Measurements from ENCODE around the gene LAMA3. TPM values are rescaled to one million over a fixed set of nuclear protein-coding genes. Genes with fewer than 3 reads are reported as not detected.
A peak's percentile ranks its signal among the peaks of the same experiment; 100 is the strongest.

Gene LAMA3
- total RNA-seq, 4 donors from 2014 or later = 155 to 456 (median 173) TPM

DNA sequence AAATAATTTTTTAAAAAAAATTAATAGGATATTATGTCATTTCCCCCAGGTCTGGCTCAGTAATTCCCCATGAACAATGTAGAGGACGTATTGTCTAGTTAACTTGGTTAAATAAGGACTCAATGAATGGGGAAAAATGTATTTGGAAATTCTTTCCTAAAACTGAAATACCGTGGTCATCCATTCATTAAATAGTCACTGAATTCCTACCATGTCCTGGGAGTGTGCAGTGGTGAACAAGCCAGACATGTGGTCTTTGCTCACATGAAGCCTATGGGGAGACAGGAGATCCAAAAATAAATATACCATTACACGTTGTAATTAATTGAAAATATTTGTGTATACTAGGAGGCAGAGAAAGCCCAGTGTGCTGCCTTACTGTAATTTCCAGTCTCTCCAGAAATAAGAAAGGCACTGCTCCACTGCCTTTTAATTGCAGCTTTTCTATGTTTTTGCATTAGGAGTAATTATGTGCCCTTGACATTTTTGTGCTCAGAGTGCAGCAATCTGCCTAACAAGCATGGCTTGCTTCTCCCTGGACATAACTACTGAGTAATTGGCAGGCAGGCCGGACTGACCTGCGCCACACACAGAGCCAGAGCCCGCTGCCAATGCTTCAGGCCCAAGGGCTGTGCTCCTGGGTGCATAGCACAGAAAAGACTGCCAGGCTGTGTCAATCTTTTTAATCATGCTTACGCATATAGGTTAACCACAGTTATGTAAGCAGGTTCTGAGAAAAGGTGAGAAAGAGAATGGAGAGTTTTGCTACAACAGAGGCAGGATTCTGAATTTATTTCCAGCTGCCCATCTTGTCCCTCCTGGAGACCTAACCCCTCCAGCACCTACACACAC is 303.1 kb downstream of the LAMA3 start:
- WGBS, 2 donors = 48 to 64% methylated on average over 7 of the region's 7 CpGs
- no peak overlapping the region for H3K4me3 ChIP-seq (ENCODE audit: low read depth, poor library complexity, severe bottlenecking)
- no peak for DNase-seq (ENCODE audit: low spot score in 2 of 2)
- intact Hi-C loops (cut with DNase I; ENCODE audit: low total_unique reads) = no loop called here
- TF ChIP-seq, protein P1, sequence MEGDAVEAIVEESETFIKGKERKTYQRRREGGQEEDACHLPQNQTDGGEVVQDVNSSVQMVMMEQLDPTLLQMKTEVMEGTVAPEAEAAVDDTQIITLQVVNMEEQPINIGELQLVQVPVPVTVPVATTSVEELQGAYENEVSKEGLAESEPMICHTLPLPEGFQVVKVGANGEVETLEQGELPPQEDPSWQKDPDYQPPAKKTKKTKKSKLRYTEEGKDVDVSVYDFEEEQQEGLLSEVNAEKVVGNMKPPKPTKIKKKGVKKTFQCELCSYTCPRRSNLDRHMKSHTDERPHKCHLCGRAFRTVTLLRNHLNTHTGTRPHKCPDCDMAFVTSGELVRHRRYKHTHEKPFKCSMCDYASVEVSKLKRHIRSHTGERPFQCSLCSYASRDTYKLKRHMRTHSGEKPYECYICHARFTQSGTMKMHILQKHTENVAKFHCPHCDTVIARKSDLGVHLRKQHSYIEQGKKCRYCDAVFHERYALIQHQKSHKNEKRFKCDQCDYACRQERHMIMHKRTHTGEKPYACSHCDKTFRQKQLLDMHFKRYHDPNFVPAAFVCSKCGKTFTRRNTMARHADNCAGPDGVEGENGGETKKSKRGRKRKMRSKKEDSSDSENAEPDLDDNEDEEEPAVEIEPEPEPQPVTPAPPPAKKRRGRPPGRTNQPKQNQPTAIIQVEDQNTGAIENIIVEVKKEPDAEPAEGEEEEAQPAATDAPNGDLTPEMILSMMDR (IDR thresholded peaks at IDR 0.05) = no peak
- TF ChIP-seq POLR2A (IDR thresholded peaks at IDR 0.05) = no peak

DNA sequence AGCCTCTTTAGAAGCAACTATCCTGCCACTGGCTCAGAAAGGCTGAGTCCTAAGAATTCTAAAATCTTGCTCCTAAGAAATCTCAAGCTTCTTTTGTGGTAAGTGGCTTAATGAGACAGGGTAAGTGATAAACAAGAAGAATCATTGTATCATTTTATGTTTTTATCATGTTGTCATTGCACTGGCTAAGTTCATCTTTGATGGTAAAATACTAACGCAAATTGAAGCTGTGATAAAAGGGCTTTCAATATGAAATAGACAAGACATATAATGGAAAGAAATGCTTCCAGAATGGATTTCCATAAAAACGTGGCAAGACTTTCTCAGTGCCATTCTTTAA is 303.7 kb downstream of the LAMA3 start:
- no peak overlapping the region for H3K4me3 ChIP-seq (ENCODE audit: low read depth, poor library complexity, severe bottlenecking)
- intact Hi-C loops (cut with DNase I; ENCODE audit: low total_unique reads) = no loop called here
- DNase-seq (ENCODE audit: low spot score in 2 of 2) = no peak
- 67 to 70% methylated on average over 2 of the region's 2 CpGs for WGBS, 2 donors
- TF ChIP-seq POLR2A (IDR thresholded peaks at IDR 0.05) = no peak
- TF ChIP-seq, protein P1 (IDR thresholded peaks at IDR 0.05) = no peak

DNA sequence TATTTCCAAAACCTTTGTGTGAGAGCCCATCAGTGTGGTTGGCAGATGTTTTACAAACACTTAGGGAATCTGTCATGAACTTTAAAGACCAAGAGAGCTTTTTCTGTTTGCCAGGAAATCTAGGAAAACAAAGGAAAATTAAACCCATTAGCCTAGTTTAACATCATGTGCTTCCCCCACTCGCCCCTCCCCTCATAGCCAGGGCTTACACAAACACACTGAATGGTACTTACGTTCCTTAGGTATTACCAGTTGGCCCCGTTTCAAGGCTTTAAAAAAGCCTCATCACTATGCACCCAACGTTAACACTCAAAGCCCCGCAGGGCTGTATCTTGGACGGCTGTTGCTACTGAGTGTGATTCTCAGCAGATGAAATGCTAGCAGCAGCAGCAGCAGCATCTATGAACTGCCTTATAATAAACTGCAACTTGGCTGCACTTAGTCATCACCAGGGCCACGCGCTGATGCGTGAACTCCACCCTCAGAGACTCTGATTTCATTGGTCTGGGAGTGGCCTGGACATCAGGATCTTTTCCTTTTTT is 305.2 kb downstream of the LAMA3 start:
- WGBS, 2 donors = 7 to 20% methylated on average over 9 of the region's 9 CpGs
- intact Hi-C loops (cut with DNase I; ENCODE audit: low total_unique reads) = no loop called here
- TF ChIP-seq, protein P1 (IDR thresholded peaks at IDR 0.05) = no peak
- TF ChIP-seq POLR2A (IDR thresholded peaks at IDR 0.05) = no peak
- DNase-seq (ENCODE audit: low spot score in 2 of 2) = peak; percentile 44 to 90
- no peak overlapping the region for H3K4me3 ChIP-seq (ENCODE audit: low read depth, poor library complexity, severe bottlenecking)

DNA sequence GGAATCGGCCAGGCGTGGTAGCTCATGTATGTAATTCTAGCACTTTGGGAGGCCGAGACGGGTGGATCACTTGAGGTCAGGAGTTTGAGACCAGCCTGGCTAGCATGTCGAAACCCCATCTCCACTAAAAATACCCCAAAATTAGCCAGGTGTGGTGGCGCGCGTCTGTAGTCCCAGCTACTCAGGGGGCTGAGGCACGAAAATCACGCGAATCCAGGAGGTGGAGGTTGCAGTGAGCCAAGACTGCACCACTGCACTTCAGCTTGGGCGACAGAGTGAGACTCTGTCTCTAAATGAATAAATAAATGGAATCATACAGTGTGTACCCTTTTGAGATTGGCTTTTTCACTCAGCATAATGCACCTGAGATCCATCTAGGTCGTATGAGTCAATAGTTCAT is 305.9 kb downstream of the LAMA3 start:
- intact Hi-C loops (cut with DNase I; ENCODE audit: low total_unique reads) = no loop called here
- no peak overlapping the region for H3K4me3 ChIP-seq (ENCODE audit: low read depth, poor library complexity, severe bottlenecking)
- no peak for DNase-seq (ENCODE audit: low spot score in 2 of 2)
- WGBS, 2 donors = 94 to 95% methylated on average over 13 of the region's 13 CpGs
- TF ChIP-seq, protein P1 (IDR thresholded peaks at IDR 0.05) = no peak
- TF ChIP-seq POLR2A (IDR thresholded peaks at IDR 0.05) = no peak

DNA sequence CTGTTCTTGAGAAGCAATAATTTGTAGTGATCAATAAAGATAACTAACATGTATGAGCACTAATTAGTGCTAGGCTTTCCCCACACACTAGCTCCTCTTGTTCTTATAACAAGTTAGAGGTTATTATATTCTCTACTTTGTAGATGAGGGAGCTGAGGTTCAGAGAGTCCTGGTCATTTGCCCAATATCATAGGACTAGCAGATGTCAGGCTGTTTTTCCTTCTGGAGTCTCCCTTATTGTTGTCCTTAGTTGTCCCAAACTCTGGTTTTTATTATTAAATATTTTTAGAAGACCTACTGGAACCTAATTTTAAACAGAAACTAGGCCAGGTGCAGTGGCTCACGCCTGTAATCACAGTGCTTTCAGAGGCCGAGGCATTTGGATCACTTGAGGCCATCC is 308.8 kb downstream of the LAMA3 start:
- WGBS, 2 donors = 68 to 71% methylated on average over 2 of the region's 2 CpGs
- TF ChIP-seq, protein P1 (IDR thresholded peaks at IDR 0.05) = no peak
- TF ChIP-seq POLR2A (IDR thresholded peaks at IDR 0.05) = no peak
- intact Hi-C loops (cut with DNase I; ENCODE audit: low total_unique reads) = no loop called here
- no peak overlapping the region for H3K4me3 ChIP-seq (ENCODE audit: low read depth, poor library complexity, severe bottlenecking)
- DNase-seq (ENCODE audit: low spot score in 2 of 2) = no peak
